Suprapubic skin (tissue), 3 donors: Measurements from ENCODE around the gene NLRX1.

ENCODE experiments used
- POLR2A ChIP-seq, 2 donors: fragments of 450-650 bp; IDR thresholded peaks; one replicate each; pipeline ENCODE4 v1.6.1; 2017; ENCODE audit warnings: antibody characterized with exemption in 2 of 2, mild to moderate bottlenecking in 2 of 2, moderate library complexity in 2 of 2
- TF ChIP-seq, protein P1 (sequence below), 2 donors: fragments of 200-600 bp in 1 of 2; fragments of 450-650 bp in 1 of 2; sonication (generic) in 1 of 2; IDR thresholded peaks; one replicate each; pipeline ENCODE4 v1.5.1; 2016 to 2019; ENCODE audit warnings: antibody characterized with exemption in 2 of 2, mild to moderate bottlenecking in 1 of 2, moderate library complexity in 1 of 2

DNA sequence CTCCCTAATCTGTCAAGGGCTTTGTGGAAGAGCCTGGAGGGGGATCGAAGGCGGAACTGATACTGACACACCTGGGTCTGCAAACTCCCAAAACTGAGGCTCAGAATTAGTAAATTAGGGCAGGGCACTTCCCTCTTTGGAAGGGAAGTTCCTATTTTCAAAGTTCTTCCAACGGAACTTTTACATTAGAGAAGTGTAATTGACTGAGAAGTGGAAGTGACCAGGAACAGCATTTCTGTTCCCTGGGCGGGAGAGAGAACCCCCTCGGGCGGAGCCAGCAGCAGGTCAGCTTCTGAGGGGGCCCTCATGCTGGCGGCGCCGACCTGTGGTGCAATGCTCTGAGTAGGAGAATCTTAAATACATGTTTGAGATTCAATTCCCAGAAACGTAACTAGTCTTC is 36.6 kb downstream of the NLRX1 start:
- TF ChIP-seq, protein P1, sequence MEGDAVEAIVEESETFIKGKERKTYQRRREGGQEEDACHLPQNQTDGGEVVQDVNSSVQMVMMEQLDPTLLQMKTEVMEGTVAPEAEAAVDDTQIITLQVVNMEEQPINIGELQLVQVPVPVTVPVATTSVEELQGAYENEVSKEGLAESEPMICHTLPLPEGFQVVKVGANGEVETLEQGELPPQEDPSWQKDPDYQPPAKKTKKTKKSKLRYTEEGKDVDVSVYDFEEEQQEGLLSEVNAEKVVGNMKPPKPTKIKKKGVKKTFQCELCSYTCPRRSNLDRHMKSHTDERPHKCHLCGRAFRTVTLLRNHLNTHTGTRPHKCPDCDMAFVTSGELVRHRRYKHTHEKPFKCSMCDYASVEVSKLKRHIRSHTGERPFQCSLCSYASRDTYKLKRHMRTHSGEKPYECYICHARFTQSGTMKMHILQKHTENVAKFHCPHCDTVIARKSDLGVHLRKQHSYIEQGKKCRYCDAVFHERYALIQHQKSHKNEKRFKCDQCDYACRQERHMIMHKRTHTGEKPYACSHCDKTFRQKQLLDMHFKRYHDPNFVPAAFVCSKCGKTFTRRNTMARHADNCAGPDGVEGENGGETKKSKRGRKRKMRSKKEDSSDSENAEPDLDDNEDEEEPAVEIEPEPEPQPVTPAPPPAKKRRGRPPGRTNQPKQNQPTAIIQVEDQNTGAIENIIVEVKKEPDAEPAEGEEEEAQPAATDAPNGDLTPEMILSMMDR (IDR thresholded peaks at IDR 0.05) = no peak
- no peak for TF ChIP-seq POLR2A (IDR thresholded peaks at IDR 0.05)
